ENCODE data around the gene MTFR1L. TPM values are rescaled to one million over a fixed set of nuclear protein-coding genes. Genes with fewer than 3 reads are reported as not detected.

The MTFR1L gene
- total and polyA plus RNA-seq, 3 donors from 2014 or later = 148 to 253 (median 166) TPM

DNA sequence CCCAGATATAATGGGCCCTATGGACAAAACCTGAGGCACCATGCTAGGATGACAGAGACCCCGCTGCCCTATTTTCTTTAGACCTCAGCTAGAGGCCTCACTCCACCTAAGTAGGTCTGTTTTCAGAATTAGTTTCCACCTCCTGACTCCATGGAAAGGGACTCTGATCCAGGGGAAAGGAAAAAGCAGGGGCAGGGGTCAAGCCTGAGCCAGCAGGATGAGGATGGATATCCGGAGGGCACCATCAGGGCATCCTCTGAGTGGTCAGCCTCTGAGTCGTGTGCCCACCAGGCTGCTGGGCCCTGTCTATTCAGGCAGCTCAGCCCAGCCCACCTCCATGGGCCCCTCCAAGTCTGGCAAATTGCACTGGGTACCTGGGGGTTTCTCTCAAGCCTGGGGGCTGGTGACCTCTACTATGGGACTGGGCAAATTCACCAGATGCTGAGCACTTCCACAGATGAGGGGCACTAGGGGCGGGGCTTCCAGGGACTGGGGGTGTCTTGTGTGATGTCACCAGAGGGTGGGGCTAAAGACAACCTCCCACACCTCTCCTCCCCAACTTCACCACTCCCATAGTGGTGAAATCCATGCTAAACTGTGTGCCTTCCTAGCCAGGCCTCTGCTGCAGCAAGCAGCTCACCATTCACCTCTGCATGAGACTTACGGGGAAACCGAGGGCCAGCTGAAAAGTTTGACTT lies 50.3 kb downstream of the MTFR1L start:
- Histone ChIP-seq H3K36me3 (ENCODE audit: low read depth, missing control alignments) (no peaks in the 10 kb centered on the region), H3K27ac (peak overlapping the region in 1 of 2 donors; percentile 35), H3K9me3 (no peaks in the 10 kb centered on the region), H3K4me3 (no peak overlapping the region), H3K27me3 (no peaks in the 10 kb centered on the region), H3K4me1 (peaks cover 33% of the 10 kb centered on the region)
- DNase-seq = no peak
- WGBS, 2 donors = 64 to 76% methylated on average over 3 to 6 of the region's 6 CpGs
- intact Hi-C loops (cut with DNase I; ENCODE audit: low total_unique reads) = no loop called here
- TF ChIP-seq POLR2A (IDR thresholded peaks at IDR 0.05) (no peak), CTCF (IDR thresholded peaks at IDR 0.05) (no peak)

- Histone ChIP-seq H3K9me3 (no peaks in the 10 kb centered on the region), H3K36me3 (ENCODE audit: low read depth, missing control alignments) (no peaks in the 10 kb centered on the region), H3K27me3 (no peaks in the 10 kb centered on the region), H3K27ac (peak overlapping the region in 1 of 2 donors; percentile 35), H3K4me1 (peaks cover 33% of the 10 kb centered on the region), H3K4me3 (no peak overlapping the region)
- no peak for DNase-seq
- WGBS, 2 donors = 67 to 68% methylated on average over 1 of the region's 1 CpG
- intact Hi-C loops (cut with DNase I; ENCODE audit: low total_unique reads) = no loop called here
- no peak for TF ChIP-seq CTCF (IDR thresholded peaks at IDR 0.05)
- no peak for TF ChIP-seq POLR2A (IDR thresholded peaks at IDR 0.05)
These were observed 50.9 kb downstream of the MTFR1L start for GRCh38 chr1:25870614-25871013.

GRCh38 chr1:25871086-25871703 lies 51.4 kb downstream of the MTFR1L start:
- intact Hi-C loops (cut with DNase I; ENCODE audit: low total_unique reads) = no loop called here
- no peak for TF ChIP-seq POLR2A (IDR thresholded peaks at IDR 0.05)
- TF ChIP-seq CTCF (IDR thresholded peaks at IDR 0.05) = no peak
- H3K4me3 ChIP-seq = no peak overlapping the region
- H3K4me1 ChIP-seq = peaks cover 36% of the 10 kb centered on the region
- no peaks in the 10 kb centered on the region for H3K36me3 ChIP-seq (ENCODE audit: low read depth, missing control alignments)
- no peaks in the 10 kb centered on the region for H3K27me3 ChIP-seq
- DNase-seq = peak; percentile 45
- H3K9me3 ChIP-seq = no peaks in the 10 kb centered on the region
- peak overlapping the region; percentile 35 to 59 for H3K27ac ChIP-seq
- WGBS, 2 donors = 17 to 30% methylated on average over 5 of the region's 5 CpGs

GRCh38 chr1:25871704-25872494 lies 52.1 kb downstream of the MTFR1L start:
- Histone ChIP-seq H3K27ac (peak overlapping the region; percentile 35 to 59), H3K4me1 (peaks cover 42% of the 10 kb centered on the region), H3K9me3 (no peaks in the 10 kb centered on the region), H3K36me3 (ENCODE audit: low read depth, missing control alignments) (no peaks in the 10 kb centered on the region), H3K4me3 (no peak overlapping the region), H3K27me3 (no peaks in the 10 kb centered on the region)
- intact Hi-C loops (cut with DNase I; ENCODE audit: low total_unique reads) = no loop called here
- no peak for DNase-seq
- 36 to 49% methylated on average over 7 to 9 of the region's 9 CpGs for WGBS, 2 donors
- TF ChIP-seq POLR2A (IDR thresholded peaks at IDR 0.05) (no peak), CTCF (IDR thresholded peaks at IDR 0.05) (no peak)
